NCI-H510A (cell line): ENCODE data around the gene OR10H5.
"Not testable (repeated sequence)": the region's sequence is repeated elsewhere in the genome, so short reads cannot be mapped to it uniquely, and the experiment has no call there.

Experiments
- DNase-seq: peaks from one replicate; lab custom pipeline; 2025; lab: John Stamatoyannopoulos, UW

Gene OR10H5

DNA sequence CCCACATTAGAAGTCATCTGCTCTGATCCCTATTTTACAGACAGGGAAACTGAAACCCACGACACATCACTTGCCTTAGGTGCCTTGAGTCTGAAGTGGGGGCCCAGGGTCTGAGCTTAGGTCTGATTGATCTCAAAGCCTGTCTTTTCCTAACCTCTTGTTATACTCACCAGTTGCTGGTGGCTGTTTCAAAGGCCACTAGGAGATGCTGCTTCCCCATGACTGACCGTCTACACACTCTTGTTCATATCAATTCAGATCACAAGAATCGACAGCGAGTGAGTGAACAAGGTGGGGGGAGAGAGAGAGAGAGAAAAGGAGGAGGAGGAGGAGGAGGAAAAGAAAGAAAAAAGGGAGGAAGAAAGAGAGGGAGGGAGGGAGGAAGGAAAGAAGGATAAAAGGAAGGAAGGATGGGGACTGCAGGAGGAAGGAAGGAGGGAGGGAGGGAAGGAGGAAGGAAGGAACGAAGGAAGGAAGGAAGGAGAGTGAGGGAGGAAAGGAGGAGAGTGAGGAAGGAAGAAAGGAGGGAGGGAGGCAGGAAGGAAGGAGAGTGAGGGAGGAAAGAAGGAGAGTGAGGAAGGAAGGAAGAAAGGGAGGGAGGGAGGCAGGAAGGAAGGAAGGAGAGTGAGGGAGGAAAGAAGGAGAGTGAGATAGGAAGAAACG lies 24.7 kb downstream of the OR10H5 start:
- DNase-seq, result no peak

- no peak for DNase-seq
Measured at GRCh38 chr19:15813916-15814315, 26.5 kb downstream of the OR10H5 start.

DNA sequence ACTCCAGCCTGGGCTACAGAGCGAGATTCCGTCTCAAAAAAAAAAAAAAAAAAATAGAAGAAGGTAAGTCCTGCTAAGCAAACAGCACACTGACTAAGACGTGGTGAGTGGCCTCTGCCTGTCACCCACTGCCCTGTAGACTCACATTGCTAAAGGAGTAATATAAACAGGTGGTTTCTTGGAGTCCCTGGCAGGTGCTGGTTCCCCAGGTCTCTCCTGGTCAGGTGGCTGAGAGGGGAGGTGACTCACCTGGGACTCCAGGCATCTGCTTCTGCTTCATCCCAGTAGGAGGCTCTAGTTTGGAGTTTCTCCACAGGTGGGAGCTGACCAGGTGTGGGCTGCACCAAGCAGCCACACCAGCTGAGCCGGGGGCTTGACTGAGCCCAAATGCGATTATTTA lies 27.8 kb downstream of the OR10H5 start, which contains the start of gene OR10H1:
TSS of gene OR10H1 (minus strand) at position 359 of the 400 bp plus-strand sequence. CDS start 7,627 bp downstream, outside the sequence.
- no peak for DNase-seq

DNA sequence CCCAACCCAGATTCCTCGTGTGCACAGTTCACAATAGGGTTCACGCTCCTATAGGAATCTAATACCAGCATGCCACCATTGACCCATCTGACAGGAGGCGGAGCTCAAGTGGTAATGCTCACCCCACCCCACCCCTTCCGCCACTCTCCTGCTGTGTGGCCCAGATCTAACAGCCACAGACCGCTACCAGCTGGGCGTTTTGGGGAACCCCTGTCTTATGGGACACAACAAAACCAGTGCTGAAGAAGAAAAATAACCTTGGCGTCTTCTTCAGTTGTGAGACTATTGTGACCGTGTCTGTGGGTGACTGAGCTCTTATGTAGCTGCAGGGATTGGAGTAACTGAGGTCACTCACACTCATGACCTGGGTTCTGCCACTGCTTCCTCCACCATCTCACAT lies 33.2 kb downstream of the OR10H5 start:
- no peak for DNase-seq

- no peak for DNase-seq
Measured at GRCh38 chr19:15825753-15826152, 38.3 kb downstream of the OR10H5 start.

DNA sequence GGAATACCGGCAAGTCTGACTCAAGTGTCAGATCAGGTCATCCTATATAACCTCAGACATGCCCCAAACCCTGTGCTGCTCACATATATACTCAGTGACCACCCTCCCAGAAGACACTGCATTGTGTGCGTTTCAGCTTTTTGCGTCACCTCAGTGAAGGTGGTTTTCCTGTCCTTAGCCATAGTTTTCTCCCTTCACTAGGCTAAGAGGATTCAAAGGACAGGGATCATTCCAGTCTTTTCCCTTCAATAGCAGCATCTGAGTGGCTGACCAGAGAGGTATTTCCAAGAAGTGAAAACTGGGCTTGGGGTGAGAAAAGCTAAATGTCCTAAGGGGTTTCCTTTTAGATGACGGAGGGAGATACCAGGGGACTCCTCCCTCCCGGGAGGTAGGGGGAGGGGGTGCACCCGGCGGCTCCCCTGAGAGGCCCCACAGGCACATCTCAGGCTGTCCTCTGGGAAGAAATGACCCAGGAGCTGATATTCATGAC lies 40.7 kb downstream of the OR10H5 start:
- DNase-seq, result no peak

DNA sequence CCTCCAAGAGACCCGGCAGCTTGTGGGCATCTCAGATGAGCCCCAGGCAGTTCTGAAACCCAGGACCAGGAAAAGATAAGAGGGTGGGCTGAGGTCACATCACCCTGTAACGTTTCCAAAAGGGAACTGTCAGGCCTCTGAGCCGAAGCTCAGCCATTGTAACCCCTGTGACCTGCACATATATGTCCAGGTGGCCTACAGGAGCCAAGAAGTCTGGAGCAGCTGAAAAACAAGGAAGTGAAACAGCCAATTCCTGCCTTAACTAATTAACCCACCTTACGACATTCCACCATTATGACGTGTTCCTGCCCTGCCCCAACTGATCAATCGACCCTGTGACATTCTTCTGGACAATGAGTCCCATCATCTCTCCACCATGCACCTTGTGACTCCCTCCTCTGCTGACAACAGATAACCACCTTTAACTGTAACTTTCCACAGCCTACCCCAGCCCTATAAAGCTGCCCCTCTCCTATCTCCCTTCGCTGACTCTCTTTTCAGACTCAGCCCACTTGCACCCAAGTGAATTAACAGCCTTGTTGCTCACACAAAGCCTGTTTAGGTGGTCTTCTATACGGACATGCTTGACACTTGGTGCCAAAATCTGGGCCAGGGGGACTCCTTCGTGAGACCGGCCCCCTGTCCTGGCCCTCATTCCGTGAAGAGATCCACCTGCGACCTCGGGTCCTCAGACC lies 41.3 kb downstream of the OR10H5 start:
- not testable (repeated sequence) for DNase-seq

DNA sequence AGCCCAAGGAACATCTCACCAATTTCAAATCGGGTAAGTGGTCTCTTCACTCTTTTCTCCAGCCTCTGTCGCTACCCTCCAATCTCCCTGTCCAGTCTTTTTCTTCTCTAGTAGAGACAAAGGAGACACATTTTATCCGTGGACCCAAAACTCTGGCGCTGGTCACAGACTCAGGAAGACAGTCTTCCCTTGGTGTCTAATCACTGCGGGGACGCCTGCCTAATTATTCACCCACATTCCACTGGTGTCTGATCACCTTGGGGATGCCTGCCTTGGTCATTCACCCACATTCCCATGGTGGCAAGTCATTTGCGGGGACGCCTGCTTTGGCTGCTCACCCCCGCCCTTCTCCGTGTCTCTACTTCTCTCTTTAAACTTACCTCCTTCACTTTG lies 41.8 kb downstream of the OR10H5 start:
- DNase-seq, result no peak

DNA sequence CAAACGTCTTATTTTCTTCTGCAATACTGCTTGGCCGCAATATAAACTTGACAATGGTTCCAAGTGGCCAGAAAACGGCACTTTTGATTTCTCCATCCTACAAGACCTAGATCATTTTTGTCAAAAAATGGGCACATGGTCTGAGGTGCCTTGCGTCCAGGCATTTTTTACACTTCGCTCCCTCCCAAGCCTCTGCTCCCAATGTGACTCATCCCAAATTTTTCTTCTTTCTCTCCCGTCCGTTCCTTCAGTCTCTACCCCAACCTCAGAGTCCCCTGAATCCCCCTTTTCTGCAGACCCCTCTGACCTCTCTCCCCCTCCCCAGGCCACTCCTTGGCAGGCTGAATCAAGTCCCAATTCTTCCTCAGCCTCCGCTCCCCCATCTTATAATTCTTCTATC lies 42.3 kb downstream of the OR10H5 start:
- DNase-seq, result no peak

GRCh38 chr19:15831626-15832025 lies 44.2 kb downstream of the OR10H5 start:
- no peak for DNase-seq

GRCh38 chr19:15834232-15834631 lies 46.8 kb downstream of the OR10H5 start:
- not testable (repeated sequence) for DNase-seq

DNA sequence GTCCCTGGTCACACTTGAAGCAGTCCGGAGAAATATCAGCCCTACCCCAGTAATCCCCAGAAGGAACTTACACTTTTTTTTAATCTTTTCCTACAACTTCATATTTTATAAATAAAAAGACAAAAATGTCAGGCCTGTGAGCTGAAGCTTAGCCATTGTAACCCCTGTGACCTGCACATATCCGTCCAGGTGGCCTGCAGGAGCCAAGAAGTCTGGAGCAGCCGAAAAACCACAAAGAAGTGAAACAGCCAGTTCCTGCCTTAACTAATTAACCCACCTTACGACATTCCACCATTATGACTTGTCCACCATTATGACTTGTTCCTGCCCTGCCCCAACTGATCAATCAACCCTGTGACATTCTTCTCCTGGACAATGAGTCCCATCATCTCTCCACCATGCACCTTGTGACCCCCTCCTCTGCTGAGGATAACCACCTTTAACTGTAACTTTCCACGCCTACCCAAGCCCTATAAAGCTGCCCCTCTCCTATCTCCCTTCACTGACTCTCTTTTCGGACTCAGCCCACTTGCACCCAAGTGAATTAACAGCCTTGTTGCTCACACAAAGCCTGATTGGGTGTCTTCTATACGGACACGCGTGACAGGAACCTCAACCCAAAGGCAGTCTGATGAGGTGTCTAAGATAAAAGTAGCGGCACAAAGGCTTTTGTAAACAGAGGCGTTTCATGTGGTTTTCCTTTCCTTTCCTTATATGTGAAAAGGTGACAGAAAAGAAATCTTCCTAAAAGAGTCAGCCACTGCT lies 48.3 kb downstream of the OR10H5 start:
- DNase-seq, result not testable (repeated sequence)

DNA sequence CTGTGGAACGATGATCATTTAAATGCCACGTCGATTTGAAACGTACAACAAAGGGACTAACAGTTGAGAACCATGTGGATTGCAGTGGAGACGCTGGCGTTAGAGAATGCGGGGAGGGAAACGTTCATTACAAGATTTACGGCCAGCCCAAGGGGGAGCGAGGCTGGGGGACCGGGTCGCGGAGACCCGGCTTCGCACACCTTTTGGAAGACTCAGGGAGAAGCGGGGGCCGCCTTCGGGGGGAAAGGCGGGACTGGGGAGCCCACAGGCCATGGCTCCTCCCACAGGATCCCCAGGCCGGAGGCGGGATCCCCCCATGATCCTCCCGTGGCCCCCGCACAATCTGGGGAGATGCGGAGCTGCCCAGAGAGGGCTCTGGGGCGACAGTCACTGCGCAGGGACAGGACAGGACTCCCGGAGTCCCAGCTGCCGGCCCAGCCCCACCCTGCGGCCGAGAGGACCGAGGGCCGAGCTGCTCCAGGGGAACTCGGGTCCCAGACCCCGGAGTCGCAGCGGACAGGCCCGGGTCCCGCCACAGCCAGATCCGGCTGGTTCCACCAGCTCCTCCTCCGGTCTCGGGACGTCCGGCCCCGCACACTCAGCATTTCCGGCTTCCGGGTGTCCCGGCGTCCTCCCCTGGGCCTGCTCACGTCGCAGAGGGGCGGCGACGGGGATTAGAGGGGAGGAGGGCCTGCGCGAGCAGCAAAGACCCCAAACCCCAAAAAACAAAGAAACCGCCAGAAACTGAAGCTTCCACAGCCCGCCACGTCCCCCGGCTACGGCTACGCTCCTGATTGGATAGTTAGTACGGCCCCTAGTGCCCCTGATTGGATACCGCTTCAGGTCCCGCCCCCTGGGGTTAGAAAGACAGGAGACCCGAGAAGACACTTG lies 49.1 kb downstream of the OR10H5 start:
- no peak for DNase-seq

- no peak for DNase-seq
Measured at GRCh38 chr19:15837221-15837731, 49.8 kb downstream of the OR10H5 start.

DNA sequence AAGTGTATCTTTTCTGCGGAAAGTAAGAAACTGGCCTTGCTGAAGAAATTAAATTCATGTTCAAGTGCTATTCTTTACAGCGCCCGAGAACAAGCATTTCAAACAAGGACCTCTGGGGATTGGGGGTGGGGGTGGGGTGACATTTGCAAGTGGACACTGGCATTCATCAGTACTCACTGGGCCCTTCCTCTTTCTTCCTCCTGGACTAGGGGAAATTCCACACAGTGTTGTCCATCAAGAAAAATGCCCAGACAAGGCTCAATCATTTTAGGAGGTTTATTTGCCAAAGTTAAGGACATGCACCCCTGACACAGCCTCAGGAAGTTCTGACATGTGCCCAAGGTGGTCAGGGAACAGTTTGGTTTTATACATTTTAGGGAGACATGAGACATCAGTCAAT lies 50.9 kb downstream of the OR10H5 start:
- DNase-seq, result no peak

GRCh38 chr19:15839888-15840287 lies 52.4 kb downstream of the OR10H5 start:
- not testable (repeated sequence) for DNase-seq

- no peak for DNase-seq
Measured at GRCh38 chr19:15840833-15841232, 53.4 kb downstream of the OR10H5 start.

DNA sequence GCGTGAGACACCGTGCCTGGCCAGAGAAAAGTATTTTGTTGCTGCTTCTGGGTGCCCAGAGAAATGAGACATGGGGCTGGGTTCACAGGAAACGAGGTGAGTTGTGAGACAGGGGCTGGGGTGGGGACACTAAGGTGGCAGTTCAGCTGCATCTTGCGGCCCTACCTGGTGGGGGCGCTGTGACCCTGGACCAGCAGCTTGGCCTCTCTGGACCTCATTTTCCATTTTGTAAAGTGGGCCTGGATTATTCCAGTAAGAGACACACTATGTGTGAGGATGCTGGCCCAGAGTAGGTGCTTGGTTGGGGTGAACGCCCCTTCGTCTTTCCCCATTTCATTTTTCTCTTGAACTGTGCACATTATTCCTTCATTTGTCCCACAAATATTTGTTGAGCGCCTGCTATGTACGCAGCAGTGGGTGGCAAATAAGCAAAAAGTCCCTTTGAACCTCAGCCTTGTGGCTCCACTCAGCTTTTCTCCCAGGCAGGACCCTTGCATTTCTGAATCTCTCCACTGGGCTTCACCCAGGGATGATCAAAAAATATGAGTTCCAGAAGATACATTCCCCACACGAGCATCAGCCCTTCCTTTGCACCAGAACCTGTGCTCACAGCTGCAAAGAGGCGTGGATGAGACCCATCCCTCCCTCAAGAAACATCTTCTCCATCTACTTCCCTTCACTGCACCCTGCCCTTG lies 54.6 kb downstream of the OR10H5 start:
- DNase-seq, result no peak

- no peak for DNase-seq
Measured at GRCh38 chr19:15843203-15843893, 55.9 kb downstream of the OR10H5 start.

- DNase-seq, result not testable (repeated sequence)
Measured at GRCh38 chr19:15843894-15844222, 56.4 kb downstream of the OR10H5 start.
